SK-MEL-5 (cell line): ENCODE data around the gene DNM1. TPM values are rescaled to one million over a fixed set of nuclear protein-coding genes. Genes with fewer than 3 reads are reported as not detected.
"Not testable (repeated sequence)": the region's sequence is repeated elsewhere in the genome, so short reads cannot be mapped to it uniquely, and the experiment has no call there.

Experiments
- DNase-seq: peaks from one replicate; pipeline ENCODE4 v3.0.0-alpha.2; 2016; ENCODE audit warnings: low read depth, low spot score
- in situ Hi-C: cut with HindIII; loops from 2 replicates; pipeline ENCODE4 v1.10.0; 2016; ENCODE audit warnings: low sequenced_read_pairs, high pct_unique_total_duplicates, low pct_unique_long_range_greater_than_20kb
- total RNA-seq: library from RNA; depleted of rRNA; stranded (reverse); fragments of >200 nt; shearing (Covaris generic); gene quantifications from 2 replicates; pipeline ENCODE4 v1.2.3, GENCODE V29; 2014

DNM1 gene
- total RNA-seq, 1 experiment from 2014 or later = 0.61 TPM

DNA sequence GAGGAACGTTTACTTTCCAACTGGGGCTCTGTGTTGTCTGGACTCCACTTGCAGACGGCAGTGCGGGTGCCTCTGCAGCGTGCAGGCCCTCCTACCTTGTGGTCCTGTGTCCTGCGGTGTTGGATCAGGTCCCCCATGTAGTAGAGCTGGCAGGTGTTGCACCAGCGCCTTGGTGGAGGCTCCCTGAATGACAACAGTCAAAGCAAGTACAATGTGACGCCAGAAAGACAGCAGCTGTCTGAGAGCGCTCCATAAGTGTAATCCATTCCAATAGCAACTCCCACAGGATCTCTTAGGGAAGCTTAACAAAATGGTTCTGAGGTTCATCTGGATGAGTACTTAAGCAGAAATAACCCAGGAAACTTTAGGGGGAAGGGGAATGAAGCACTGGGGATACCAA is 33.3 kb upstream of the DNM1 start:
- in situ Hi-C loops = no loop called here

DNA sequence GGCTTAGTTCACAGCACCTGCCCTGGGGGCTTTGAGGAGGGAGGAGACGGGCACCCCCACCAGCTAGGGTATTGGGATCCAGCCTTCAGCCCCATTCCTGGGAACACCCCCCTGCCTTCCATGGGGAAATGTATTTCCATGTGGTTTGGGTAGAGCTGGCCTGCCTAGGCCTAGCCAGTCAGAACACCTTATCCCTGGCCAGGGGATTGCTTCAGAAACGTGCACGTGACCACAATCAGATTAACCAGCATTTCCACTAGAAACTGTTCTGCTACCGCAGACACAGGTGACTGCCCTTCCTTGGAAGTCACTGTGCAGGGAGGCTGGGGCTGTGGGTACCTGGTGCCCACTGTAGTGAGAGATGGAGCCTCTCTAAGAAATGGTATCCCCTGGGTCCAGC is 29.1 kb upstream of the DNM1 start:
- no peak for DNase-seq
- in situ Hi-C loops = no loop called here

More for the DNA sequence above, 33.3 kb upstream of the DNM1 start:
- DNase-seq = no peak

DNA sequence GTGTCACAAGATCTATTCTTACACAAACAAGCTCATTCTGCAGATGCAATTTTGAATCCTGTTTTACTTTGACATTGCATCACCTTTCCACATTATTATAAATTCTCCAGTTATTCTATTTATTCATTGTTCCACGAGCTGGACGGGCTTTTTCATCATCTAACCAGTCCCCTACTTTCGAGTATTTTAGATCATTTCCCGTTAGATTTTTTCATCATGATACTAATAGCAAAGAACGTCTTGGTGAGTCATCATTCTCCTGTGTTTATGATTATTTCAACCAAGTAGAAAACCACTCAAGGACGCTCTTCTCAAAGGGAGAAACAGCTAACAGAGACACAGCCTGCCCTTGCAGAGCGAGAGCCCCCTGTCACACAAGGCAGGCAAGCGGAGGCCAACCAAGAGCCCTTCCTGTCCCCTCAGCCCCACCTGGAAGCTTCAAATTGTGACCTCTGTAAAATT is 28.0 kb upstream of the DNM1 start:
- no peak for DNase-seq
- in situ Hi-C loops = no loop called here

DNA sequence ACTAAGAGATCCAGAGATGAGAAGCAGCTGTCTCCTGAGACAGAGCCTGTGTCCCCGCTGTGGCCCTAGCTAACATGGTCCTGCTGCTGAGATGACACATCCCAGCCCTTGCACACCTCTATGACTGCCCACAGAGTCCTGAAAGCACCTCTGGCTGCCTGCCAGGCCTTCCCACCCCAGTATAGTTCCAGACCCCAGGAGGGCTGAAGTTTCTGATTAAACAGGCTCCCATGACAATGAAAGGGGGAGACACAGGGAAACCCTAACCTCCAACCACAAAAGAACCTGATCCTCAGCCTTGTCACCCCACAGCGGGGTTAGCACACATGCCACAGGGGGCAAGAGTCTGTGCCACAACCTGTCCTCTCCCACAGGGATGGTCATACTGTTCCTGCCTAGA is 27.5 kb upstream of the DNM1 start:
- in situ Hi-C loops = no loop called here
- DNase-seq = no peak

DNA sequence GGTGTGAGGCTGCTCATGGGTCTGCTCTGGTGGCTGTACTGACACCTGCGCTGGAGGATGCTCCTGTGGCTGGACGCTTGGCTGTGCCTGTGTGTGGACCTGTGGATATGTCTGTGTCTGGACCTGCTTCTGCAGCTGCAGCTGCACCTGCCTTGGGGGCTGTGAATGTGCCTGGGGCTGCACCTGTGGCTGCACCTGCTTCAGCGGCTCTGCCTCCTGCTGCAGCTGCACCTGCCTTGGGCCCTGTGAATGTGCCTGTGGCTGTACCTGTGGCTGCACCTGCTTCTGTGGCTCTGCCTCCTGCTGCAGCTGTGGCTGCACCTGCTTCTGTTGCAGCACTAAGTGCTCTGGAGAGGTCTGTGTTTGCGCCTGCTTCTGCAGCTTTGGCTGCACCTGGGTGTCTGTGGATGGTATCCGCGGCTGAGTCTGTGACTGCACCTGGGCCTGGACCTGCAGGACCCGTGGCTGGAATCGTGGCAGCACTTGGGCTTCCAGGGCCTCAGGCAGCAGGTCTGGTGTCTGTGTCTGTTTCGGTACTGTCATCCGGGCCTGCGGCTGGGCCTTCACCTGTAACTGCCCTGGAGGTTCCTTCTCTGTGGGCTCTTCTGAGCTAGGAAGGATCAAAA is 24.3 kb upstream of the DNM1 start:
- in situ Hi-C loops = no loop called here
- DNase-seq = no peak

DNA sequence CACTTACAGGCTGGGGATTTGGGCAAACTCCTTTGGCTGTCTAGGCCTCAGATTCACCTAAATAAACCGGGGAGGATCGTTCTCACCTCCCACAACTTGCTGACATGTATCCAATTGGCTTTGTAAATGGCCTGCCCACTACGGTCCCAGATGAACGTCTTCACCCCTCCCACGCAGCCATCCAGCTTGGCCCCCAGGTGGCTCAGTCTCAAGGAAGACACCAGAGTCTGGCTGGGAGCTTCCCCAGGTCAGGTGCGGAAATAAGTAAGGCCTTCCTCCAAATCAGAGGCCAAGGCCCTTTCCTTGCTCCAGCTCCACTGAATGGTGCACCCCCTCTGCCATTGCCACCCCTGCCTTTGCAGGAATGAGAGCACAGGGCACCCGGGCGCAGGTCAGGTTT is 23.2 kb upstream of the DNM1 start:
- DNase-seq = no peak
- in situ Hi-C loops = no loop called here

DNA sequence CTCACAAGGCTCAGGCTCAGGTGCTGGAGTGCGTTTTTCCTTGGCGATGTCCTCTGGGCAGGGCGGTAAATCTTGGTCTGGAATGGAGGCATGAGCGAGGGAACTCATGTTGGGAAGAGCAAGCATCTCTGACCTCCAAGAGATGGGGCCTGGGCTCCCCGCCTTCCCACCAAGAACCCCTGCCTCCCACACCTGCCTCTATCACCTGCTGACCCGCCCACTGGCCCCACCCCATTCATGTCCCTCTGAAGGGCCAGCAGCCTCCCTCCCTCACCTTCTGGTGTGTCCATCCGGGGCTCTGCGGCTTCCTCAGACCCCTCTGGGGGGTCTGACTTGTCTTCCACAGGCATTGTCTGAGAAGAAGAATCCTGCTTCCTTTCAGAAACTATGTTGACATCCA is 22.7 kb upstream of the DNM1 start:
- no peak for DNase-seq
- in situ Hi-C loops = no loop called here

DNA sequence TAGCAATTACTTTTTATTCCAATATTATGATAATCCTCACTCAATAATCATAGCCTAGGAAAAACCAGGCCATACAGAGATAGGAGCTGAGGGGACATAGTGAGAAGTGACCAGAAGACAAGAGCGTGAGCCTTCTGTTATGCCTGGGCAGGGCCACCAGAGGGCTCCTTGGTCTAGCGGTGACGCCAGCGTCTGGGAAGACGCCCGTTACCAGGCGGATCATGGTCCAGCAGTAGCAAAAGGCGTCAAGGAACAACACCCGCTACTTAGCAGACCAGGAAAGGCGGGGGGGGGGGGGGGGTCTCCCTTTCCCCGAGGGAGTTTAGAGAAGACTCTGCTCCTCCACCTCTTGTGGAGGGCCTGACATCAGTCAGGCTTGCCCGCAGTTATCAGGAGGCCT is 21.7 kb upstream of the DNM1 start:
- in situ Hi-C loops = not testable (repeated sequence)

DNA sequence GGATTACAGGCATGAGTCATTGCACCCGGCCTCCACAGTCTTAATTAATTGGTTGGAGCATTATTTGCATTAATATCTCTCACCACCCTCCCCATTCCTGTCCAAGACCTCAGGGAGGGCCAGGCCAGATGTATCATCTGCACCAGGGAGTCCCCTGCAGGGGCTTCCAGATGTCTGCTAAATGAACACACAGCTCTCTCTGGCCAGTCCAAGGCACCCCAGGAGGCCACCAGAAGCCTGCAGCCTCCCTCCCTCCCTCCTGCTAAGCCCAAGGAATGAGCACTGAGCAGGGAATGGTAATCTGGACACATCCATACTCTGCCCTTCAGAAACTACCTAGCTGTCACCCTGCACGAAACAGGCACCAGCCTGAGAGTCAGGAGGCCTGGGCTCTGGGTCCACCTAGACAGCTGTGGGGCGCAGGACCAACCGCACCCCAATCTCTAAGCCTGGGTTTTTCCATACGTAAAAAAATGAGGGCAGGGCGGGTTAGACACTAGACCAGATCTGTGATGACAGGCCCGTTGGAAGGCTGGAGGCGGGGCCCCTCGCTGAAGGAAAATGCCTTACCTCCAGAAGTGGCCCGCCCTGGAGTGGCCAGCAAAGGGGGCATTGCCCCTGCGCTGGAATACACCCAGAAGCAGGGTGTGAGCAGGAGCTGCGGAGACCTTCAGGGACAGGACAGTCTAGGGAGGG is 20.1 kb upstream of the DNM1 start:
- no peak for DNase-seq
- in situ Hi-C loops = no loop called here

More for the DNA sequence above, 21.7 kb upstream of the DNM1 start:
- peak; percentile 68 for DNase-seq

DNA sequence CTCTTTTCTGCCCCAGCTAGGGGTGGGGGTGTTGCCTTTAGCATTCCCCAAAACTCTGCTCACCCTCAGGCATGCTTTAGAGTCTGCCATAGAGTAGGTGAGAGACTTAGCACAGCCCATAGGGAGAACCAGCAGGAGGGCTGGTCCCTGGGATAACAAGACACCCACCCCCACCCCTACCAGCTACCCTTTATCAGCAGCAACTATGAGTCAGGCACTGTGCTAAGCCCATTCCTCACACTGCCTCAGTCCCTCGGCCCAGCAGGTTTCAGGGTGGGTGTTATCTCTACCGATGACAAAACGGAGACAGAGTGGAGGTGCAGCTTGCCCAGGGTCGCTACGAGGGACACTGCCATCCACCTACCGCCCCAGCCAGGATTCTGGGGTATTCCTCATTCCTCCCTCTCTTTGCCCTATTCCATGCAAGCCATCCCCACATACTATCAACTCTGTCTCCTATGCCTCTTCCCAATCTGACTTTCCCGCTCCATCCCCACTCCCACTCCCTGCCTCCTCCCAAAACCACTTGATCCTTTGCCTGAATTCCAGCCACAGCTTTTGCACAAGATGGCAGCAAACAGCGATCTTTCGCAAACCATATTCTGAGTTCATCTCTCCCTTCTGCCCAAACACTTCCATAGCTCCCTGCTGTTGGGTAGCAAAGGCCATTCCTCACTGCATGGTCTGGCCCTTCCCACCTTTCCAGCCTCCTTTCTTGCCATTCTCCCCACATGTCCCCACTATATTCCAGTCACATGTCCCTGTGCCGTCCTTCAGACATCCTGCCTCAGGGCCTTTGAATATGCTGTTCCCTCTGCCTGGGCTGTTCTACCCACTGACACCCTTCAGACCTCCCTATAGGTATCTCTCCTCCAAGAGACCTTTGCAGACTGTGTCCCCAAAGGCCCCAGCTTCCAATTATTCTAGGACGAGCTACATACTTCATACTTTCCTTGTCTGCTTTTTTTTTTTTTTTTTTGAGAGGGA is 16.9 kb upstream of the DNM1 start:
- no peak for DNase-seq
- in situ Hi-C loops = no loop called here

DNA sequence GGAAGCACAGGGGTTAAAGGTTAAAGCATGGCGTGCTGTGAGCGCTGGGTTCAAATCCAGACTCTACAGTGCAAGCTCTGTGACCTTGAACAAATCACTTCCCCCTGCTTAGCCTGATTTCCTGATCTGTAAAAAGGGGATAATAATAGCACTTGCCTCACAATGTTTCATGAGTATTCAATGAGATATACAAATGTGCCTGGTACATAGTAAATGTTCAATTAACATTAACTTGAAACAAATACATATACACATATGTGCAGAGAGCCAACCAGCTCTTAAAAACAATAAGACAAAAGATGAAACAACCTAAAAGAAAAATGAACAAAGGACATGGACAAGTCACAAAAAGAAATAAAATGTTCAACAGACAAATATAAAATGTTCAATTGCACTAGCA is 15.8 kb upstream of the DNM1 start:
- in situ Hi-C loops = no loop called here
- DNase-seq = no peak

DNA sequence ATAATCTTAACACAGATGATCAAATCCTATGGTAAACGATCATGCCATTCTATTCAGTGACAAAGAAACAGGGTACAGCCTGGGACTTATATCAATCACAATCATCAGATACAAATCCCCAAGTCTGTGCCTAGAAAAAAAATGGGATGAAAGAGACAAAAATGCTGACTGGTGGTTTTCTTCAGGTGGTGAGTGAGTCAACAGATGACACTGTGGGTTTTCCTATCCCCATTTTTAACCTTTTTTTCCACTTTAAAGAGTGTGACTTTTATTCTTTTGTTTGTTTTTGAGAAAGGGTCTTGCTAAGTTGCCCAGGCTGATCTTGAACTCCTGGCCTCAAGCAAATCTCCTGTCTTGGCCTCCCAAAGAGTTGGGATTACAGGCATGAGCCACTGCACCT is 15.0 kb upstream of the DNM1 start:
- in situ Hi-C loops = no loop called here
- no peak for DNase-seq

DNA sequence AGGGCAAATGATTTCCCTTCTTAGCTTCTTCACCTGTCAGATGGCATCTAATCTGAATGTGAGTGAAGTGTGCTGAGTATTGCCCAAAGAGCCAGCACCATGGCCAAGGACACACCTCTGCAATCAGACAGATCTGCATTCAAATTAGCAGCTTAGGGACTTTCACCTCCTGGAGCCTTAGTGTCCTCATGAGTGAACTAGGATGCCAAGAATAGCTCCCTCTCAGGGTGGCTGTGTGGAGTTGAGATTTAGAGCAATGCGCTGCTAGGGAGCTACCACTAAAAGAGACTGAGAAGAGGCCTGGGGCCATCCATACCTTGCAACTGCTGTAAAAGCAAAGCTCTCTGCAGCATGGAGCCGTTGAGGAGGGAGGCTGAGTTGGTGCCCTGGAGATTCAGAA is 13.2 kb upstream of the DNM1 start:
- in situ Hi-C loops = no loop called here
- no peak for DNase-seq

DNA sequence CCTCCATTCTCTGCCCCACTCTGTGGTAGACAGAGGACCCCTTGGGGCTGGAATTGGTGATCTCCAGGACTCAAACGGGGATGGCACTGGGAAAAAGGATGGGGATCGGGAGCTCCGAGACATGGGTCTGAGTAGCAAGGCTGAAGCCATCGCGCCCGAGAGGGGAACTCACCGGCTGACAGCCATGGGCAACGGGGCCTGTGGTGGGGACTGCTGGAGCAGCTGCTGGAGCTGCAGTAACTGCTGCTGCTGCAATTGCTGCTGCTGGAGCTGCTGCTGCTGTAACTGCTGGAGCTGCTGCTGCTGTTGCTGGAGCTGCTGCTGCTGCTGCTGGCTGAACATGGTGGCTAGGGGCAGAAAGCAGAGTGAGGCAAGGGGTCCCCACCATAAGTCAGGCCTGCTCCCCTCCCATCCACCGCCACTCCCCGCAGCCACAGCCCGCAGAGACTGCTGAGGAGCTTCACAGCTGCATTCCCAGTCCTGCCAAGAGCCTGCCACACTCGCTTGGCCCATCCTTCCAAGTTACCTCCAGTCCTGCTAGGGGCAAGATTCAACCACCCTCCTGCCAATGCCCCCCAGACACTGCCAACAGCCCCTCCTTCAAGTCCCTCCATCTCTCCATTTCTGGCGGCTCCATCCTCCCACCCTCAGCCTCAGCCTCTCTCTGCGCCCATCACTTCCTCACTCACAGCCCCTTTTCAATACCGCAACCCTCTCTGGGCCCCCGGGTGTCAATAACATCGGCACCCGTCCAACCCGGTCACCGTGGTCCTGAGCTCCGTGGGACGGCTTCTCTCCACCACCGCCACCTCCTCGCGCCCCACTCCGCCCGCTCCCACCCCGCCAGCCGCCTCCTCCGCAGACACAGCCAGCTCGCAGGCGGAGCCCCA is 12.4 kb upstream of the DNM1 start:
- in situ Hi-C loops = no loop called here

DNA sequence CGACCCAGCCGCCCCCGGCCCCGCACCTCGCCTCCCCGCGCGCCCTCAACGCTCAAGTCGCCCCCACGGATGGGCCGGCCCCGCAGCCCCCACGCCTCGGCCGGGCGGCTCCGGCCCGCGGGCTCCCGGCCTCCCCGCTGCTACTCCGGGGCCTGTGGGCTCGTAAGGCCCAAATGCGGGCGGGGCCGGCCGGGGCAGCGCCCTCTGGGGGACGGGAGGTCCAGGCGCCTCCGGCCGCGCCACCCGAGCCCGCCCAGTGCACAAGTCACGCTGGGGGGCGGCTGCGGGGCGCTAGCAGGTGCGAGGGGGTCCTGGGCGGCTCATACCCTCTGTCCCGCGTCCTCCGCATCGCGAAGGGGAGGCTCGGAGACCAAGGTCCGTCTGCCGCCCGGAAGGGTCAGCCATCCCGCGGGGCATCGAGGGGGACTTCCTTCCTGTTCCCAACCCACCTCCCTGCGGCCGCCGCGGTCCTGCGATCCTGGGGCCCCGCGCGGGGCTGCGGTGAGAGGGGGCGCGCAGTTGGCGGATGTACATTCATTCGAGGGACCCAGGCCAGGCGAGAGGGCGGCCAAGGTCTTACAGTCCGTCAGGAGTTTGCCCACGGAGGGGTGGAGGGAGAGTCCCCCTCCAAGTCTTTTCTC is 11.7 kb upstream of the DNM1 start, which contains the start of gene CIZ1:
CIZ1 (minus strand) TSS at position 167 of the 641 bp plus-strand sequence. CDS start 715 bp downstream, outside the sequence.
- in situ Hi-C loops = no loop called here

More for the DNA sequence above, 12.4 kb upstream of the DNM1 start:
- DNase-seq = no peak

DNA sequence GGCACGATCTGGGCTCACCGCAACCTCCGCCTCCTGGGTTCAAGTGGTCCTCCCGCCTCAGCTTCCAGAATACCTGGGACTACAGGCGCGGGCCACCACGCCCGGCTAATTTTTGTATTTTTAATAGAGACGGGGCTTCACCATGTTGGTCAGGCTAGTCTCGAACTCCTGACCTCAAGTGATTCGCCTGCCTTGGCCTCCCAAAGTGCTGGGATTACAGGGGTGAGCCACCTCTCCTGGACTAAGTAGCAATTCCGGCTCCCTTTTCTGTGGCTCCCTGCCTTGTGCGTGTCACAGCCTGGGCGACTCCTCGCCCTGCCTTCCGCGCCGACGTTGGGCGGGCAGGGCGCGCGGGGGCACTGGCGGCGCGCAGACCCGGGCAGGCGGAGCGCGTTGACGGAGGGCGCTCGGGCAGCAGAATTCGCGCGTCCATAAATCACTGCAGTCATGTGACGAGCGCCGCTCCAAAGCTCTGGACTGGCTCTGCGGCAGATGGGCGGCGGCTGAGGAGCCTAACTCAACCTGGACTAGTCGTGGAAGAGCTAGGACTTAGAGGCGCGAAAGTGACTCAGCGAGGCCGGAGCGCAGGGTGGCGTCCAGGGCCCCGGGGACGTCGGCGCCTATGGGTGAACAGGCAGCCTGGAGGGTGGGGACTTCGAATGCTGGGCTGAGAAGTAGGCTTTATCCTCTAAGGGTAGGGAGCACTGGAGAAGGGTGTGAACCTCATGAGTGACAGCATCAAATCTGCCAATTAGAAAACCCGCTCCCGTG is 10.4 kb upstream of the DNM1 start:
- in situ Hi-C loops = no loop called here
- peak; percentile 29 for DNase-seq

More for the DNA sequence above, 11.7 kb upstream of the DNM1 start, which contains the start of gene CIZ1:
- DNase-seq = peak; percentile 67
